HG03135 (cell line): ENCODE measurements around the gene LRRC45.

Experiments
- ATAC-seq: cut with Tn5 transposase; IDR thresholded peaks from one replicate; pipeline ENCODE4 v1.9.1; 2021; ENCODE audit warnings: mild to moderate bottlenecking, moderate library complexity; ENCODE audit not compliant: unreplicated experiment

LRRC45 gene

GRCh38 chr17:82049106-82049505 is 26.0 kb downstream of the LRRC45 start:
- no peak for ATAC-seq

- ATAC-seq: no peak
Observed at GRCh38 chr17:82049521-82049971, 26.4 kb downstream of the LRRC45 start.

- no peak for ATAC-seq
Observed at GRCh38 chr17:82050152-82050760, 27.2 kb downstream of the LRRC45 start.

- no peak for ATAC-seq
Observed at GRCh38 chr17:82050761-82051641, 27.9 kb downstream of the LRRC45 start.

- peak; percentile 53 for ATAC-seq
Observed at GRCh38 chr17:82051776-82052637, 28.9 kb downstream of the LRRC45 start, which contains the start of the genes GPS1 and RFNG. Gene GPS1, plus strand, starts transcription at chr17:82051898. Its CDS starts 34 bp downstream, at chr17:82051932. Gene RFNG, minus strand, starts transcription at chr17:82051811. Its CDS starts 45 bp downstream, at chr17:82051766.

GRCh38 chr17:82052638-82053059 is 29.5 kb downstream of the LRRC45 start:
- ATAC-seq: no peak

GRCh38 chr17:82053130-82053529 is 30.0 kb downstream of the LRRC45 start:
- ATAC-seq: no peak

GRCh38 chr17:82053556-82054263 is 30.6 kb downstream of the LRRC45 start:
- ATAC-seq: no peak

- ATAC-seq: no peak
Observed at GRCh38 chr17:82054351-82055022, 31.4 kb downstream of the LRRC45 start.

GRCh38 chr17:82055023-82055964 is 32.2 kb downstream of the LRRC45 start:
- ATAC-seq: no peak

GRCh38 chr17:82055965-82056728 is 33.0 kb downstream of the LRRC45 start:
- ATAC-seq: no peak

GRCh38 chr17:82056729-82057621 is 33.9 kb downstream of the LRRC45 start:
- no peak for ATAC-seq

GRCh38 chr17:82058230-82058854 is 35.2 kb downstream of the LRRC45 start:
- no peak for ATAC-seq

GRCh38 chr17:82058855-82059249 is 35.7 kb downstream of the LRRC45 start:
- ATAC-seq: no peak

GRCh38 chr17:82059272-82060000 is 36.3 kb downstream of the LRRC45 start:
- no peak for ATAC-seq

GRCh38 chr17:82060001-82060380 is 36.9 kb downstream of the LRRC45 start:
- ATAC-seq: no peak
